GM12873 (cell line): Measurements from ENCODE around the gene FRY.

Experiments
- TF ChIP-seq, protein P1 (sequence below): IDR thresholded peaks from 2 replicates; pipeline ENCODE4 v1.5.1; 2012; ENCODE audit warnings: low read depth, mild to moderate bottlenecking, moderate library complexity, low read length, control low read depth; ENCODE audit not compliant: insufficient read depth; ENCODE audit errors: missing control alignments

FRY gene

DNA sequence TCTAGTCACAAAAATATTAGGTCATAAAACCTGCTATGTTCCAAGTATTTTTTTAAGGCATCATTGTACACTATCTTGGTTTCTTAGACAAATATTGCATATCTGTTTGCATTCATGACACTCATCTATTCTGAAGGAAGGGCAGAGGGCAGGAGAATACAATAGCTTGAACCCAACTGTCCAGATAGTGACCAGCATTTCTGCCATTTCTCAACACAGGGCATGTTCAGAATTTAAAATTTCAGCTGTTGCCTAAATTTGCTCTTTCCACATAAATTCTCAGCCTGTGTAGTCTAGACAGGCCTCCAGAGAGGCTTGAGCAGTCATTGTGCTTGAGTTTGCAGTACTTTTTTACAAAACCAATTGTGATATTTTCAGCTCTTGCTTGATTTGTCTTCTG is 164.1 kb downstream of the FRY start:
- TF ChIP-seq, protein P1, sequence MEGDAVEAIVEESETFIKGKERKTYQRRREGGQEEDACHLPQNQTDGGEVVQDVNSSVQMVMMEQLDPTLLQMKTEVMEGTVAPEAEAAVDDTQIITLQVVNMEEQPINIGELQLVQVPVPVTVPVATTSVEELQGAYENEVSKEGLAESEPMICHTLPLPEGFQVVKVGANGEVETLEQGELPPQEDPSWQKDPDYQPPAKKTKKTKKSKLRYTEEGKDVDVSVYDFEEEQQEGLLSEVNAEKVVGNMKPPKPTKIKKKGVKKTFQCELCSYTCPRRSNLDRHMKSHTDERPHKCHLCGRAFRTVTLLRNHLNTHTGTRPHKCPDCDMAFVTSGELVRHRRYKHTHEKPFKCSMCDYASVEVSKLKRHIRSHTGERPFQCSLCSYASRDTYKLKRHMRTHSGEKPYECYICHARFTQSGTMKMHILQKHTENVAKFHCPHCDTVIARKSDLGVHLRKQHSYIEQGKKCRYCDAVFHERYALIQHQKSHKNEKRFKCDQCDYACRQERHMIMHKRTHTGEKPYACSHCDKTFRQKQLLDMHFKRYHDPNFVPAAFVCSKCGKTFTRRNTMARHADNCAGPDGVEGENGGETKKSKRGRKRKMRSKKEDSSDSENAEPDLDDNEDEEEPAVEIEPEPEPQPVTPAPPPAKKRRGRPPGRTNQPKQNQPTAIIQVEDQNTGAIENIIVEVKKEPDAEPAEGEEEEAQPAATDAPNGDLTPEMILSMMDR = no peak

DNA sequence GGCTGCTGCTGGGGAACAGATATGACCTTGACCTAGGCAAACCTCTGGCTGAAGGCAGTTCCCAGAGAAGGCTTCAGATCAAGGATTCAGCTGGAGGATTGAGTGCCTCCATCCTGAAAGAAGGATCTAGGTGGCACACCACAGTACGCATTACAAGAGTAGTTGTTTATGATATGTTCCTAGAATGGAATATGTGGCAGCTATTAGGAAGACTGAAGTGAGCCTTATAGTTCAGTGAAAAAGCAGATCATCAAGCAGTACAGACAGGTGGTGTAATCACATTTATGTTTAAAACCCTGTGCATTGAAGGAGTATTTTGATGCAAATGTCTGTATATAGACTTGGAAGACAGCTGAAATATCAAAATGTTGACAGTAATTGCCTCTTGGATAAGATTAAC is 167.6 kb downstream of the FRY start:
- TF ChIP-seq, protein P1 = no peak

DNA sequence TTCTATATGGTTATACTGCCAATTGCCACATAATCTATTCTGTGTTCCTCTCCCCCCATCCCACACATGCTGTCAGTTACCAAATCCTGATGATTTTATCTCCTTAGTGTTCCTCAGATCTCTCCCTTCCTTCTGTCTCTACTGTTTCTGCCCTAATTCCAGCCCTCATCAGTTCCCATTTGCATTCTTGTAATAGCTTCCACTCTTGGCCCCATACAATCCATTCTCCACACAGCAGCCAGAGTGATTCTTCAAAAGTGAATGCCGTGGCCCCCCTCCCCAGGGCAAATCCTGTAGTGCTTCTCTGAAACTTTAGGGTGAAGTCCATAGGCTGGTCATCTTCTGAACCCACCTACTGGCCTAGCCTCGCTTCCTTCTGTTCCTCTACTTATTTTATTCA is 169.2 kb downstream of the FRY start:
- TF ChIP-seq, protein P1 = no peak

DNA sequence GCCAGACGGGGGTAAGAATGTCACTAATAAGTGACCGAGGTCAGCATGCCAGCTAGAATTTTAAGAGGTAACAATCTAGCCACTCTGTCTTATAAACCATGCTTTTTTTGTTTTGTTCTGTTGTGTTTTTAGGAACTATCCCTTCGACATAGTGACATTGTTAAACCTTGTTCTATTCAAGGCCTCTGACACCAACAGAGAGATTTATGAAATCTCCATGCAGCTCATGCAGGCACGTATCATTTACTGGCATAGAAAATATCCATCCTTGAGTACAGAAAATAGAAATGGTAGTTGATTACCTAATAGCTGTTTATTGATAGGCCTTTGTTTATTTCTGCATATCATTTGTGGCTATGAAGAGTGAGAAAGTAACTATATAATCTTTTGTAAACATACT is 170.2 kb downstream of the FRY start:
- TF ChIP-seq, protein P1 = no peak

DNA sequence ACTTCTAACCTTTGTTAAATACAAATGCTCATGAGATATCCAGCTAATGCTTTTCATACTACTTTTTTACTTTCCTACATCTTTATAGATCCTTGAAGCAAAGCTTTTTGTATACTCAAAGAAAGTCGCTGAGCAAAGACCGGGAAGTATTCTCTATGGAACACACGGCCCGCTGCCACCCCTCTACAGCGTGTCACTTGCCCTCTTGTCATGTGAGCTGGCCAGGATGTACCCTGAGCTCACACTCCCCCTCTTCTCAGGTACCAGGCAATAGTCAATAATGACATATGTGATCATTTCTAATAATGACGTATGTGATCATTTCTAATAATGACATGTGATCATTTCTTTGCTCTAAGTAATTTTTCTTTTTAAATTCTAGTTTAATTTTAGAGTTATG is 170.7 kb downstream of the FRY start:
- TF ChIP-seq, protein P1 = no peak

DNA sequence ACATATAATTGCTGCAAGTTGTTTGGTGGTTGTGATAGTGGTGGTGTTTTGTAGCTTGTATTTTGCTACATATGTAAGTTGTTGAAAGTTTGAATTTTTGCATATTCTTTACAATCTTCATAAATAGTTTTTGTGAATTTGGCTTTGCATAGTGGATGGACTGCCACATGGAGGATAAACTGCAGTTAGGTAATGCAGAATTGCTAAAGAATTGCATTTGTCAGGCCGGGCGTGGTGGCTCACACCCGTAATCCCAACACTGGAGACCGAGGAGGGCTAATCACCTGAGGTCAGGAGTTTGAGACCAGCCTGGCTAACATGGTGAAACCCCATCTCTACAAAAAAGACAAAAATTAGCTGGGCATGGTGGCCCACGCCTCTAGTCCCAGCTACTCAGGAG is 171.6 kb downstream of the FRY start:
- TF ChIP-seq, protein P1 = no peak

DNA sequence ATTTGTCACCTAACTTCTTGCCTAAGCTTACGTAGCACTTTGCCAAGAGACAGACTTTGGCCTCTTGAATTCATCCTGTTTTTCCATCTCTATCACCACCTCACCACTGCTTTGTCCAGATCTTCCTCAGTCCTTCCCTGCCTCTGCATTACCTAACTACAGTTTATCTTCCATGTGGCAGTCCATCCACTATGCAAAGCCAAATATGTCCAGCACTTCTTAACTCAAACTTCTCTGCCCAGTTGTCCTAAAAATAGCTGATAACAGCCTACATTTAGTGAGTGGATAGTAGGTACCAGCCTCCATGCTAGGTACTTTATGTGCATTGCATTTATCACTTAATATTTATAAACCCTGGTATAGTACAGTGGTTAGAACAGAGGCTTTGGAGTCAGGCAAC is 172.2 kb downstream of the FRY start:
- TF ChIP-seq, protein P1 = no peak
